ENCODE measurements around the gene P2RY11. TPM values are rescaled to one million over a fixed set of nuclear protein-coding genes. Genes with fewer than 3 reads are reported as not detected.

The P2RY11 gene
- total RNA-seq (10 to 100 TPM in 1 of 9 donors, 1 to 10 TPM in 8; 2.0 to 10.5 (median 6.0) TPM), polyA plus RNA-seq (10 to 100 TPM in 2 of 3 donors, under 1 TPM in 1; 0.77 to 21.5 (median 13.0) TPM)
- long read RNA-seq, donor 1: 0 reads
- long read RNA-seq, donor 2, partial matches to known transcripts: 27 of 76 reads
- long read RNA-seq, donor 2, other reads (novel, unspliced or antisense): 49 of 76 reads
- long read RNA-seq, donor 3: 0 reads
- long read RNA-seq, donor 4, partial matches to known transcripts: 0 of 4 reads
- long read RNA-seq, donor 4, other reads (novel, unspliced or antisense): 1 of 4 reads
- long read RNA-seq, donor 5, partial matches to known transcripts: 0 of 1 reads
- long read RNA-seq, donor 5, other reads (novel, unspliced or antisense): 1 of 1 reads
- long read RNA-seq, donor 6, partial matches to known transcripts: 0 of 1 reads
- long read RNA-seq, donor 6, other reads (novel, unspliced or antisense): 1 of 1 reads
- long read RNA-seq, donor 7: 0 reads
- long read RNA-seq, donor 8: 0 reads
- long read RNA-seq, donor 9: 0 reads
- long read RNA-seq, donor 10: 0 reads

GRCh38 chr19:10111405-10111811 lies at the start of gene P2RY11:
Gene P2RY11 (plus strand): TSS chr19:10111693. CDS start chr19:10111722, 29 bp downstream.
- Histone ChIP-seq H3K27me3 (no peaks in the 10 kb centered on the region), H3K4me1 (replicated peaks in 1 of 2) (peaks cover 8 to 10% of the 10 kb centered on the region in 2 donors), H3K36me3 (replicated peaks in 1 of 2) (peaks cover 0 to 68% of the 10 kb centered on the region in 2 donors), H3K4me3 (no peak within 1 kb of the TSS), H3K27ac (peak within 1 kb of the TSS in 2 of 5 donors; percentile 21 to 42), H3K9me3 (replicated peaks in 1 of 3) (no peaks in the 10 kb centered on the region)
- intact Hi-C loops (cut with DNase I): loop anchor here (10.0 kb wide), 2 partner anchors 133 to 177 kb away; partner anchors contain the start of gene OLFM2 (in 1 of the 2)
- DNase-seq: peak in 2 of 7 donors; percentile 39 to 50
- no peak for TF ChIP-seq CTCF (IDR thresholded peaks at IDR 0.05)
- TF ChIP-seq POLR2A (IDR thresholded peaks at IDR 0.05): no peak
- WGBS, 4 donors: 46 to 64% (median 59%) methylated on average over 4 to 8 of the region's 8 CpGs

- H3K4me3 ChIP-seq: no peak overlapping the region
- H3K36me3 ChIP-seq (replicated peaks in 1 of 2): no peaks in the 10 kb centered on the region
- no peak for TF ChIP-seq POLR2A (IDR thresholded peaks at IDR 0.05)
- no peak for TF ChIP-seq CTCF (IDR thresholded peaks at IDR 0.05)
- no peaks in the 10 kb centered on the region for H3K4me1 ChIP-seq (replicated peaks in 1 of 2)
- no peaks in the 10 kb centered on the region for H3K27me3 ChIP-seq
- peak in 1 of 7 donors; percentile 9 for DNase-seq
- intact Hi-C loops (cut with DNase I): no loop called here
- 22 to 77% (median 36%) methylated on average over 4 to 20 of the region's 21 CpGs for WGBS, 4 donors
- no peaks in the 10 kb centered on the region for H3K9me3 ChIP-seq (replicated peaks in 1 of 3)
- H3K27ac ChIP-seq: no peak overlapping the region
Measured at GRCh38 chr19:10061717-10062310, 49.7 kb upstream of the P2RY11 start.

GRCh38 chr19:10068205-10068604 lies 43.3 kb upstream of the P2RY11 start:
- no peak for DNase-seq
- Histone ChIP-seq H3K9me3 (replicated peaks in 1 of 3) (no peaks in the 10 kb centered on the region), H3K27me3 (no peaks in the 10 kb centered on the region), H3K36me3 (replicated peaks in 1 of 2) (no peaks in the 10 kb centered on the region), H3K27ac (no peak overlapping the region), H3K4me3 (no peak overlapping the region), H3K4me1 (replicated peaks in 1 of 2) (no peaks in the 10 kb centered on the region)
- TF ChIP-seq POLR2A (IDR thresholded peaks at IDR 0.05) (no peak), CTCF (IDR thresholded peaks at IDR 0.05) (no peak)
- intact Hi-C loops (cut with DNase I): no loop called here
- WGBS, 4 donors: 45 to 62% (median 54%) methylated on average over 4 of the region's 4 CpGs

GRCh38 chr19:10069046-10069445 lies 42.4 kb upstream of the P2RY11 start:
- H3K4me1 ChIP-seq (replicated peaks in 1 of 2): no peaks in the 10 kb centered on the region
- H3K36me3 ChIP-seq (replicated peaks in 1 of 2): no peaks in the 10 kb centered on the region
- H3K4me3 ChIP-seq: no peak overlapping the region
- no peak overlapping the region for H3K27ac ChIP-seq
- 55 to 63% (median 58%) methylated on average over 6 of the region's 6 CpGs for WGBS, 4 donors
- intact Hi-C loops (cut with DNase I): no loop called here
- H3K9me3 ChIP-seq (replicated peaks in 1 of 3): peaks cover 0 to 3% (median 0%) of the 10 kb centered on the region in 3 donors
- TF ChIP-seq CTCF (IDR thresholded peaks at IDR 0.05): no peak
- TF ChIP-seq POLR2A (IDR thresholded peaks at IDR 0.05): no peak
- H3K27me3 ChIP-seq: no peaks in the 10 kb centered on the region
- DNase-seq: peak; percentile 35 to 74 (median 66)
